ENCODE data around the gene GFOD1.
A peak's percentile ranks its signal among the peaks of the same experiment; 100 is the strongest.
"Not testable (repeated sequence)": the region's sequence is repeated elsewhere in the genome, so short reads cannot be mapped to it uniquely, and the experiment has no call there.

GFOD1 gene

GRCh38 chr6:13447949-13448724, 39.3 kb downstream of the GFOD1 start:
- H3K27ac Mint-ChIP-seq = peak overlapping the region; percentile 59

GRCh38 chr6:13446381-13446780, 41.0 kb downstream of the GFOD1 start:
- H3K27me3 Mint-ChIP-seq = no peaks in the 10 kb centered on the region
- H3K27ac Mint-ChIP-seq = no peak overlapping the region
- peaks cover 4% of the 10 kb centered on the region for H3K36me3 Mint-ChIP-seq
- H3K4me1 Mint-ChIP-seq = peaks cover 27% of the 10 kb centered on the region
- H3K4me3 Mint-ChIP-seq = no peak overlapping the region
- H3K9me3 Mint-ChIP-seq = no peaks in the 10 kb centered on the region

More at GRCh38 chr6:13447949-13448724, 39.3 kb downstream of the GFOD1 start:
- Mint-ChIP-seq H3K36me3 (peaks cover 4% of the 10 kb centered on the region), H3K4me3 (no peak overlapping the region), H3K4me1 (peaks cover 38% of the 10 kb centered on the region), H3K27me3 (no peaks in the 10 kb centered on the region), H3K9me3 (no peaks in the 10 kb centered on the region)

DNA sequence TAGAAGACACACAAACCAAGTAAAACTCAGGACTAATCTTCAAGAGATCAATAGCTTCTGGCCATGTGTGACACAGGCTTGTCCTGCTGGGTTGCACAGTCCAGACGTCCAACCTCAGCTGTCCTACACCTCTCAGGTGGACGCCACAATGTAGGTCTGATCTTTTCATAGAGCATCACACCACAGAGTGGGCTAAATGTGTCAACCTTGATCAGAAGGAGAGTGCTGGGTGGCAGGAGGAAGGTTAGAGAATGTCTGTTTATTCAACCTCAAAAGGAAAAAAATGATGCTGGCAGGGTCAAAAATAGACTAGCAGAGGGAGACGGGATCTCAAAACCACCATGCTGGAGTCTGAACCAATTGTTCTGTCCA, 41.7 kb downstream of the GFOD1 start:
- Mint-ChIP-seq H3K27ac (no peak overlapping the region), H3K27me3 (no peaks in the 10 kb centered on the region), H3K4me1 (peaks cover 26% of the 10 kb centered on the region), H3K4me3 (no peak overlapping the region), H3K9me3 (no peaks in the 10 kb centered on the region), H3K36me3 (peaks cover 6% of the 10 kb centered on the region)

- Mint-ChIP-seq H3K27me3 (no peaks in the 10 kb centered on the region), H3K4me1 (peaks cover 26% of the 10 kb centered on the region), H3K36me3 (peaks cover 6% of the 10 kb centered on the region), H3K4me3 (peak overlapping the region; percentile 19), H3K9me3 (no peaks in the 10 kb centered on the region), H3K27ac (peak overlapping the region; percentile 43)
These were observed 42.2 kb downstream of the GFOD1 start for GRCh38 chr6:13445005-13445743.

GRCh38 chr6:13444604-13445003, 42.8 kb downstream of the GFOD1 start:
- Mint-ChIP-seq H3K36me3 (peaks cover 6% of the 10 kb centered on the region), H3K27ac (peak overlapping the region; percentile 43), H3K9me3 (no peaks in the 10 kb centered on the region), H3K4me1 (peaks cover 26% of the 10 kb centered on the region), H3K4me3 (peak overlapping the region; percentile 19), H3K27me3 (no peaks in the 10 kb centered on the region)

- H3K27ac Mint-ChIP-seq, H3K36me3 Mint-ChIP-seq, H3K4me3 Mint-ChIP-seq, H3K27me3 Mint-ChIP-seq, H3K9me3 Mint-ChIP-seq: not testable (repeated sequence)
- H3K4me1 Mint-ChIP-seq = peaks cover 26% of the 10 kb centered on the region
These were observed 43.4 kb downstream of the GFOD1 start for GRCh38 chr6:13443978-13444377.

- Mint-ChIP-seq H3K27me3 (no peaks in the 10 kb centered on the region), H3K4me1 (peaks cover 13% of the 10 kb centered on the region), H3K9me3 (no peaks in the 10 kb centered on the region)
These were observed 45.6 kb downstream of the GFOD1 start for GRCh38 chr6:13441778-13442177.

DNA sequence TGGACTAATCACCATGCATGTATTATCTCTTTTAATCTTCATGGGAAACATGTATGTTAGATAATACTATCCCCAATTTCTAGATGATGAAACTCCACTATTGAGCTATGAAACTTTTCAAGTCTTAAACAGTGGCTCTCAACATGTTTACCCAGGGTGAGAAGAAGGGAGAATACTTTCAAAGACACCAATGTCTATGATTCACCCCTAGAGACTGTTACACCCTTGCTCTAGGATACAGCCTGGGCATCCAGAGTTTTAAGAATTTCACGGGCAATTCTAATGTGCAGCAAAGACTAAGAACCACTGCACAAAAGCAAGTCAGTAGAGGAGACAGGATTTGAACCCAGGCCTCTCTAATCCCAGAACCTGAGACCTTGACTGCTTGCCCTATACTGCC, 47.8 kb downstream of the GFOD1 start:
- no peak overlapping the region for H3K27ac Mint-ChIP-seq
- H3K4me1 Mint-ChIP-seq = peaks cover 17% of the 10 kb centered on the region
- H3K36me3 Mint-ChIP-seq = peaks cover 2% of the 10 kb centered on the region
- H3K4me3 Mint-ChIP-seq = no peak overlapping the region
- H3K27me3 Mint-ChIP-seq = no peaks in the 10 kb centered on the region
- H3K9me3 Mint-ChIP-seq = no peaks in the 10 kb centered on the region

More at GRCh38 chr6:13441778-13442177, 45.6 kb downstream of the GFOD1 start:
- Mint-ChIP-seq H3K36me3 (peaks cover 4% of the 10 kb centered on the region), H3K27ac (no peak overlapping the region), H3K4me3 (no peak overlapping the region)

- Mint-ChIP-seq H3K4me1 (peaks cover 21% of the 10 kb centered on the region), H3K9me3 (no peaks in the 10 kb centered on the region), H3K27me3 (no peaks in the 10 kb centered on the region), H3K4me3 (no peak overlapping the region), H3K36me3 (peaks cover 2% of the 10 kb centered on the region), H3K27ac (no peak overlapping the region)
These were observed 49.3 kb downstream of the GFOD1 start for GRCh38 chr6:13438126-13438525.

- Mint-ChIP-seq H3K4me3 (no peak overlapping the region), H3K9me3 (no peaks in the 10 kb centered on the region), H3K27ac (no peak overlapping the region), H3K36me3 (peaks cover 2% of the 10 kb centered on the region), H3K4me1 (peaks cover 25% of the 10 kb centered on the region), H3K27me3 (no peaks in the 10 kb centered on the region)
These were observed 50.0 kb downstream of the GFOD1 start for GRCh38 chr6:13437218-13437996.

- no peaks in the 10 kb centered on the region for H3K9me3 Mint-ChIP-seq
- H3K4me3 Mint-ChIP-seq = no peak overlapping the region
- peaks cover 2% of the 10 kb centered on the region for H3K36me3 Mint-ChIP-seq
- peak overlapping the region; percentile 5 for H3K27ac Mint-ChIP-seq
- H3K4me1 Mint-ChIP-seq = peaks cover 31% of the 10 kb centered on the region
- H3K27me3 Mint-ChIP-seq = no peaks in the 10 kb centered on the region
These were observed 50.8 kb downstream of the GFOD1 start for GRCh38 chr6:13436399-13437217.

GRCh38 chr6:13435477-13436246, 51.7 kb downstream of the GFOD1 start:
- peaks cover 40% of the 10 kb centered on the region for H3K4me1 Mint-ChIP-seq
- no peak overlapping the region for H3K4me3 Mint-ChIP-seq
- H3K9me3 Mint-ChIP-seq = no peaks in the 10 kb centered on the region

DNA sequence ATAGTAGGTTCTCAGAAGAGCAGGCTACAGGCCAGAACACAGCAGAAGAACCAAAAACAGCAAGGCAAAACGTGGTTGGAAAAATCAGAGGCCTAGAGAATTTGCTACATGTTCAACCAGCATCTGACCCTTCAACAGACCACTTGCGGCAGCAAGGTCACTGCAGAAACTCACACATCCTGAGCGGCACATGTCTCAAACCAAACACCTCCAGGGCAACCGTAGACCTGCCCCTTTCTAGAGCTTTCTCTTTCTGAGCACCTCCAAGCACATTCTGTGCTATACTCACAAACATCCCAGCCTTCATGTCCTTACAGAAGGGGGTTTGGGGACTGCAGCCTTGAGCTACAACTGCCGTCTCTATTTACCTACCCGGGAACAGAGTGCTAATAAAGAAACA, 52.6 kb downstream of the GFOD1 start:
- Mint-ChIP-seq H3K36me3 (no peaks in the 10 kb centered on the region), H3K27ac (no peak overlapping the region), H3K4me1 (peaks cover 45% of the 10 kb centered on the region), H3K27me3 (no peaks in the 10 kb centered on the region), H3K4me3 (no peak overlapping the region), H3K9me3 (no peaks in the 10 kb centered on the region)

More at GRCh38 chr6:13435477-13436246, 51.7 kb downstream of the GFOD1 start:
- Mint-ChIP-seq H3K27ac (no peak overlapping the region), H3K36me3 (no peaks in the 10 kb centered on the region), H3K27me3 (no peaks in the 10 kb centered on the region)

DNA sequence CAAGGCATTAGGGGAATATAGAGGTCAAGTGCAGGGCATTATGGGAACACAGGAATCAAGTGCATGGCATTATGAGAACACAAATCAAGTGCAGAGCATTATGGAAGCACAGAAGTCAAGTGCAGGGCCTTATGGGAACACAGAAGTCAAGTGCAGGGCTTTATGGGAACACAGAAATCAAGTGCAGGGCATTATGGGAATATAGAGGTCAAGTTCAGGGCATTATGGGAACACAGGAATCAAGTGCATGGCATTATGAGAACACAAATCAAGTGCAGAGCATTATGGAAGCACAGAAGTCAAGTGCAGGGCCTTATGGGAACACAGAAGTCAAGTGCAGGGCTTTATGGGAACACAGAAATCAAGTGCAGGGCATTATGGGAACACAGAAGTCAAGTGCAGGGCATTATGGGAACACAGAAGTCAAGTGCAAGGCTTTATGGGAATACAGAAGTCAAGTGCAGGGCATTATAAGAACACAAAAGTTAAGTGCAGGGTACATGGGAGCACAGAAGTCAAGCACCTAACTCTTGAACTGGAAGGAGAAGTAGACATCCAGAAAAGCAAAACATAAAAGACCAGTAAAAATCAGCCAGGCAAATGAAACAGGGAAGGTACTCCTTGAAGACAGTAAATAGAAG, 53.1 kb downstream of the GFOD1 start:
- H3K4me3 Mint-ChIP-seq, H3K27me3 Mint-ChIP-seq, H3K9me3 Mint-ChIP-seq, H3K27ac Mint-ChIP-seq, H3K36me3 Mint-ChIP-seq: not testable (repeated sequence)
- peaks cover 49% of the 10 kb centered on the region for H3K4me1 Mint-ChIP-seq
